Transverse colon (tissue), 4 donors: ENCODE measurements around the gene GLIS2. TPM values are rescaled to one million over a fixed set of nuclear protein-coding genes. Genes with fewer than 3 reads are reported as not detected.

ENCODE experiments used
- DNase-seq: peaks from one replicate; pipeline ENCODE4 v3.0.0-alpha.2; 2019
- H3K27ac ChIP-seq, 4 donors: fragments of 200-600 bp; sonication (generic); 2 replicates each; pipeline ENCODE4 v1.5.1; 2016 to 2018; ENCODE audit warnings: inconsistent platforms in 4 of 4
- H3K27me3 ChIP-seq: fragments of 200-600 bp; sonication (generic); 2 replicates; pipeline ENCODE4 v1.5.1; 2017; ENCODE audit warnings: inconsistent platforms
- H3K36me3 ChIP-seq, 4 donors: fragments of 200-600 bp; sonication (generic); 2 replicates each; pipeline ENCODE4 v1.5.1; 2017 to 2019; ENCODE audit warnings: inconsistent platforms in 4 of 4
- H3K4me1 ChIP-seq, 4 donors: fragments of 200-600 bp; sonication (generic); 2 replicates each; pipeline ENCODE4 v1.5.1; 2017 to 2020; ENCODE audit warnings: inconsistent platforms in 4 of 4
- H3K4me3 ChIP-seq, 4 donors: fragments of 200-600 bp; sonication (generic); 1 replicate in 1 of 4; 2 replicates in 3 of 4; pipeline versions ENCODE4 v1.5.1 to v1.6.1; 2017 to 2019; ENCODE audit warnings: inconsistent platforms in 4 of 4
- H3K9me3 ChIP-seq, 2 donors: fragments of 200-600 bp; sonication (generic); 2 replicates each; pipeline ENCODE4 v1.5.1; 2017 to 2019; ENCODE audit warnings: inconsistent platforms in 2 of 2
- CTCF ChIP-seq, 5 experiments: fragments of 200-600 bp in 3 of 5; fragments of 450-650 bp in 2 of 5; sonication (generic) in 3 of 5; IDR thresholded peaks; 1 replicate in 2 of 5; 2 replicates in 3 of 5; pipeline ENCODE4 v1.5.1; 2016 to 2017; ENCODE audit warnings: antibody characterized with exemption in 5 of 5, inconsistent platforms in 3 of 5, mild to moderate bottlenecking in 2 of 5, moderate library complexity in 1 of 5
- EP300 ChIP-seq: sonication (generic); formaldehyde crosslinking; IDR thresholded peaks from one replicate; pipeline ENCODE4 v1.6.1; 2017; ENCODE audit warnings: antibody characterized with exemption, low read depth
- POLR2A ChIP-seq: fragments of 450-650 bp; IDR thresholded peaks from one replicate; pipeline ENCODE4 v1.6.1; 2016; ENCODE audit warnings: antibody characterized with exemption, mild to moderate bottlenecking, moderate library complexity
- POLR2AphosphoS5 ChIP-seq, 3 donors: sonication (generic); formaldehyde crosslinking; IDR thresholded peaks; one replicate each; pipeline ENCODE4 v1.6.1; 2016; ENCODE audit warnings: antibody characterized with exemption in 3 of 3
- WGBS, 2 donors: methylation state at CpG; one replicate each; pipeline ENCODE4 v1.1.5; 2018; ENCODE audit warnings: low coverage in 1 of 2; 5-methylcytosine and 5-hydroxymethylcytosine counted together
- in situ Hi-C, 4 donors: fragments of 200-750 bp; cut with MboI; loops; one replicate each; pipeline versions ENCODE4 v1.15.0 to v1.15.1; 2017; ENCODE audit warnings: low sequenced_read_pairs in 3 of 4, low pct_ligation_motif_present in 1 of 4, low pct_unique_long_range_greater_than_20kb in 1 of 4
- intact Hi-C: fragments of 100-400 bp; cut with DNase I; formaldehyde crosslinking; loops from one replicate; pipeline ENCODE4 v1.15.1; 2023; ENCODE audit warnings: low total_unique reads
- total RNA-seq, 4 donors: library from RNA; depleted of rRNA; stranded (reverse); fragments of >200 nt; gene quantifications; one replicate each; pipeline ENCODE4 v1.1.0, GENCODE V29; 2016

Gene GLIS2
- total RNA-seq, 4 donors from 2014 or later: 0.68 to 5.0 (median 1.8) TPM

GRCh38 chr16:4359914-4360313 lies 44.0 kb downstream of the GLIS2 start:
- Histone ChIP-seq H3K4me1 (no peaks in the 10 kb centered on the region), H3K9me3 (no peaks in the 10 kb centered on the region), H3K4me3 (no peak overlapping the region), H3K36me3 (peaks cover 0 to 11% (median 0%) of the 10 kb centered on the region in 4 donors), H3K27me3 (no peaks in the 10 kb centered on the region), H3K27ac (no peak overlapping the region)
- TF ChIP-seq EP300 (no peak), POLR2AphosphoS5 (IDR thresholded peaks at IDR 0.05) (no peak), POLR2A (no peak), CTCF (IDR thresholded peaks at IDR 0.05) (no peak)
- intact Hi-C loops: loop anchor here (1.0 to 10.0 kb wide), 2 partner anchors 42 to 735 kb away; partner anchors contain the start of gene EEF2KMT
- DNase-seq: no peak
- in situ Hi-C loops: loop anchor here in 3 of 4 donors (5.0 to 10.0 kb wide), 3 partner anchors 42 to 55 kb away; partner anchors contain the start of gene CORO7 (in 1 of the 3)
- 88 to 90% methylated on average over 2 to 3 of the region's 3 CpGs for WGBS, 2 donors

- no peaks in the 10 kb centered on the region for H3K4me1 ChIP-seq
- in situ Hi-C loops (loop anchor here in 1 of 4 donors (5.0 kb wide), 1 partner anchor 42 kb away; no protein-coding TSS in a partner anchor), intact Hi-C loops (no loop called here)
- no peak for DNase-seq
- H3K4me3 ChIP-seq: no peak overlapping the region
- H3K27me3 ChIP-seq: no peaks in the 10 kb centered on the region
- H3K27ac ChIP-seq: no peak overlapping the region
- WGBS, 2 donors: 88 to 100% methylated on average over 3 to 11 of the region's 11 CpGs
- H3K36me3 ChIP-seq: peaks cover 0 to 11% (median 0%) of the 10 kb centered on the region in 4 donors
- TF ChIP-seq EP300 (no peak), POLR2AphosphoS5 (IDR thresholded peaks at IDR 0.05) (no peak), CTCF (IDR thresholded peaks at IDR 0.05) (no peak), POLR2A (no peak)
- H3K9me3 ChIP-seq: no peaks in the 10 kb centered on the region
Measured at GRCh38 chr16:4360538-4361021, 44.7 kb downstream of the GLIS2 start.

GRCh38 chr16:4361033-4361943 lies 45.4 kb downstream of the GLIS2 start:
- no peak overlapping the region for H3K4me3 ChIP-seq
- H3K36me3 ChIP-seq: peaks cover 0 to 11% (median 0%) of the 10 kb centered on the region in 4 donors
- H3K27ac ChIP-seq: no peak overlapping the region
- no peaks in the 10 kb centered on the region for H3K4me1 ChIP-seq
- intact Hi-C loops: no loop called here
- no peak for DNase-seq
- no peaks in the 10 kb centered on the region for H3K27me3 ChIP-seq
- H3K9me3 ChIP-seq: no peaks in the 10 kb centered on the region
- TF ChIP-seq CTCF (IDR thresholded peaks at IDR 0.05): no peak
- TF ChIP-seq POLR2A: no peak
- no peak for TF ChIP-seq EP300
- no peak for TF ChIP-seq POLR2AphosphoS5 (IDR thresholded peaks at IDR 0.05)
- in situ Hi-C loops: loop anchor here in 1 of 4 donors (5.0 kb wide), 1 partner anchor 41 kb away; no protein-coding TSS in a partner anchor
- WGBS, 2 donors: 97% methylated on average over 25 of the region's 28 CpGs; no CpG with 5 or more reads in 1 of the 2 donors

- no peak for DNase-seq
- no peak overlapping the region for H3K4me3 ChIP-seq
- no peak overlapping the region for H3K27ac ChIP-seq
- intact Hi-C loops: loop anchor here (1.0 kb wide), 1 partner anchor 114 kb away; the partner anchor contains the start of gene HMOX2
- TF ChIP-seq CTCF (IDR thresholded peaks at IDR 0.05): no peak
- TF ChIP-seq POLR2AphosphoS5 (IDR thresholded peaks at IDR 0.05): no peak
- TF ChIP-seq POLR2A: no peak
- no peak for TF ChIP-seq EP300
- H3K9me3 ChIP-seq: no peaks in the 10 kb centered on the region
- in situ Hi-C loops: loop anchor here in 1 of 4 donors (5.0 kb wide), 1 partner anchor 40 kb away; no protein-coding TSS in a partner anchor
- no peaks in the 10 kb centered on the region for H3K27me3 ChIP-seq
- peaks cover 0 to 11% (median 0%) of the 10 kb centered on the region in 4 donors for H3K36me3 ChIP-seq
- WGBS, 2 donors: 93% methylated on average over 9 of the region's 12 CpGs; no CpG with 5 or more reads in 1 of the 2 donors
- no peaks in the 10 kb centered on the region for H3K4me1 ChIP-seq
Measured at GRCh38 chr16:4361944-4362311, 46.1 kb downstream of the GLIS2 start.
